HS-5 (cell line): Measurements from ENCODE around the gene IQSEC2.

ENCODE experiments used
- DNase-seq: peaks from one replicate; pipeline ENCODE4 v3.0.0-alpha.2; 2012; ENCODE audit warnings: low read depth

The IQSEC2 gene

DNA sequence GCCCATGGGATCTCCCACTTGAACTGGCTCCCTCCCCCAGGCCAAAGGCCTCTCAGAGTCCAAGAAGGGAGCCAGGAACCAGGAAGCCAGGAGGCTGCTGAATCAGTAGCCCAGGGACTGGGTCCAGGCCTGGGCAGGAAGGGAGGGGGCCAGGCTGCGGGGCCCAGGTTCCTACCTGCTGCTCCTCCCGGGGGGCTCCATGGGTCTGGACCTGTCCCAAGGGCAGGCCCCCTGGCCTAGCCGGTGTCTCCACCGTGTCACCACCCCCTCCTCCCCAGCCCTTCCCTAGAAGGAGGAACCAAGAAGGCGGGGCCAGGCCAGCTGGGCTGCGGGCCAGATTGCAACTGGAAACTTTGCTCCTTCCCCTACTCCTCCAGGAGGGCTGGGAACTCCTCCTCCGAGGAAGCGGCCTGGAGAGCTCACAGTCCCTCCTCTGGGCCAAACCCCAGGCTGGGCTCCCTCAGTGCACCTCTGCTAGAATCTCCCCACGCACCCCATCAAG is at the start of gene IQSEC2:
Gene IQSEC2, minus strand, starts transcription at position 264 of the 502 bp plus-strand sequence.
- DNase-seq, result no peak

DNA sequence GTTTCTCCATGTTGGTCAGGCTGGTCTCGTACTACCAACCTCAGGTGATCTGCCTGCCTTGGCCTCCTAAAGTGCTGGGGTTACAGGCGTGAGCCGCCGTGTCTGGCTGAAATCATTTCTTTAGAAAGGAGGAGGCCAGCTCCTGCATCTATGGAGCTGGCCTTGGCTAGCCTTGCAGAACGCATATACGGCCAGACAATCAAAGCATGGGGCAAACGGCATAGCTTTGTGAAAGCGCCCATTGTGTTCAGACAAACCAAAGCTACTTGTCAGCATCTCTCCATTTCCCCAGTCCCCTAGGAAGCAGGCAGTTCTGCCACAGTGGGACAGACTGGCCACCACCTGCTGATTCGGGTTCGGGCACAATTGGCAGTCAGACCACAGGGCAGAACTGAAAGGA is 48.9 kb upstream of the IQSEC2 start:
- no peak for DNase-seq

DNA sequence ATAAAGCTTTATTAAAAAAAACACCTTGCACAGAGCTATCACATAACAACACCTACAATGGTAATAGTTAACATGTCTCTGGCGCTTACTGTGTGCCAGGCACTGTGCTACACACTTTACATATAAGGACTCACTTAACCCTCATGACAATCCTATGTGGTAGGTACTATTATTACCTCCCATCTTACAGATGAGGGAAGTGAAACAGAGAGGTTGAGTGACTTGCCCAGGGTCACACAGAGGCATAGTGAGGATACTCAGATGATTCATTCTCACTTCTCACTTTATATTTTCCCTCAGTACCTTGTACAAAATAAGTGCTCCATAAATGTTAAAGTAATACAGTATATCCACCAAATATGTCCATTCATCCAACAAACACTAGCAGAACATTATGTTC is 43.4 kb upstream of the IQSEC2 start:
- no peak for DNase-seq

DNA sequence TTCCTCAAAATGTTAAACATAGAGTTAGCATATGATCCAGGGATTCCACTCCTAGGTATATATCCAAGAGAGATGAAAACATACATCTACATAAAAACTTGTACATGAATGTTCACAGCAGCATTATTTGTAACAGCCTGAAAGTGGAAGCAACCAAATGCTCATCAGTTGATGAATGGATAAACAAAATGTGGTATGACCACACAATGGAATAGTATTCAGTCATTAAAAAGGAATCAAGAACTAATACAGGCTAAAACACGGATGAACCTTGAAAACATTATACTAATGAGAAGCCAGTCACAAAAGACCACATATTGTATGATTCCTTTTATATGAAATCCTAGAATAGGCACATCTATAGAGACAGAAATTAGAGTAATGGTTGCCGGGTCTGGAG is 42.7 kb upstream of the IQSEC2 start:
- no peak for DNase-seq

DNA sequence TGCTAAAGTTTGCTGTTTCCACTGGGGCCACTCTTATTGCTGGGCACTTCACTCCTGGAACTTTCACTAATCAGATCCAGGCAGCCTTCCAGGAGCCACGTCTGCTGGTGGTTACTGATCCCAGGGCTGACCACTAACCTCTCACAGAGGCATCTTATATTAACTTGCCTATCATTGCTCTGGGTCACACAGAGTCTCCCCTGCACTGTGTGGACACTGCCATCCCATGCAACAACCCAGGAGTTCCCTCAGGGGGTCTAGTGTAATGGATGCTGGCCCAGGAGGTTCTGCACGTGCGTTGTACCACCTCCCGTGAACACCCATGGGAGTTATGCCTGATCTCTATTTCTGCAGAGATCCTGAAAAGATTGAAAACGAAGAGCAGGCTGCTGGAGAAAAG is 41.8 kb upstream of the IQSEC2 start:
- DNase-seq, result no peak

DNA sequence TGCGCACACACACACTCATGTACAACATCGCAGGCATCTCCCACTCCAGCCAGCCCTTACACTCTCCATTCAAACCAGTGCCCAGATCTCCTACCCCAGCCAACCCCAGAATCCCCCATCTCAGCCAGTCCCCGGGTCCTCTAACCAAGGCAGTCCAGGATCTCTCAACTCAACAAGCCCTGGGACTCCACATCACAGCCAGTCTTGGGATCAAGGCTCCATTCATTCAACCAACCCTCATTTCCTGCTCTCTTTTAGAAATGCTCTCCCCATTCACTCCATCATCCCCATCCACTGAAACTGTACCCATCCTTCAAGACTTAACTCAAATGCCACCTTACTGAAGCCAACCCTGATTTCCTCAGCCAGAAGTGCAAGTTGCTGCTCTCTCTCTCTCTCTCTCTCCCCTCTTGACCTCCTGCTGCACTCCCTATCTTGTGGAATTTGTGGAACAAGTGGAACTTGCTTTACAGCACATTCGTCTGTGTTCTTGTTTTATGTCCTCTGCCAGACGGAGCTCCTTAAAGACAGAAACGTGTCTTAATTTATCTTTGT is 40.6 kb upstream of the IQSEC2 start:
- no peak for DNase-seq

DNA sequence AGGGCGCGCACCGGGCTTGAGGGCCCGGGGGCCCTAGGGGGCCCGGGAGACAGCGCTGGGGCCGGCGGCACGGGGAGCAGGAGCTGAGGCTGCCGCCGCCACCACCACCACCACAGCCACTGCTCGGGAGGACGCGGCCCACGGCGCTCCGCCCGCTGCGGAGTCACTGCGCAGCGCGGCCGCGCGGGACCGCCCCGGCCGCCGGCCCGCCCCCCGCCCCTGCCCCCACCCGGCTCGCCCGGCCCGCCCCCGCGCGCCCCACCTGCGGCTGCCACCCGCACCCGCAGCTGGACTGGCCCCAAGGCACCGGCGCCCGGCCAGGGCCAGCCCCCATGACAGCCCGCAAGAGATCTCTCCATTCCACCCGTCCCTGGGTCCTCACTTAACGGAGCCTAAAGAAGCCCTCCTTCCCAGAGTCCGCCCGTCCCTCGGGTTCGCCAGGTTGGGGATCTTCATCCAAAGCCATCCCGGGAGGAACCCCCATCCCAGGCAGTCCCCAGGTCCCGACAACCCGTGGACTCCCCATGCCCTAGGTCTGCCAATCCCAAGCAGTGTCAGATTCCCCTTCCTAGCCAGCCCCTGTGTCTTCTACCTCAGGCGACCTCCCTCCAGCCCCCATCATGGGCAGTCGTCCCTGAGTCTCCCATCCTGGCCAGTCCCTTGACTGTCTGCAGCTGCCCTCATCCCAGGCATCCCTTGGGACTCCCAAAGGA is 40.0 kb upstream of the IQSEC2 start:
- no peak for DNase-seq

DNA sequence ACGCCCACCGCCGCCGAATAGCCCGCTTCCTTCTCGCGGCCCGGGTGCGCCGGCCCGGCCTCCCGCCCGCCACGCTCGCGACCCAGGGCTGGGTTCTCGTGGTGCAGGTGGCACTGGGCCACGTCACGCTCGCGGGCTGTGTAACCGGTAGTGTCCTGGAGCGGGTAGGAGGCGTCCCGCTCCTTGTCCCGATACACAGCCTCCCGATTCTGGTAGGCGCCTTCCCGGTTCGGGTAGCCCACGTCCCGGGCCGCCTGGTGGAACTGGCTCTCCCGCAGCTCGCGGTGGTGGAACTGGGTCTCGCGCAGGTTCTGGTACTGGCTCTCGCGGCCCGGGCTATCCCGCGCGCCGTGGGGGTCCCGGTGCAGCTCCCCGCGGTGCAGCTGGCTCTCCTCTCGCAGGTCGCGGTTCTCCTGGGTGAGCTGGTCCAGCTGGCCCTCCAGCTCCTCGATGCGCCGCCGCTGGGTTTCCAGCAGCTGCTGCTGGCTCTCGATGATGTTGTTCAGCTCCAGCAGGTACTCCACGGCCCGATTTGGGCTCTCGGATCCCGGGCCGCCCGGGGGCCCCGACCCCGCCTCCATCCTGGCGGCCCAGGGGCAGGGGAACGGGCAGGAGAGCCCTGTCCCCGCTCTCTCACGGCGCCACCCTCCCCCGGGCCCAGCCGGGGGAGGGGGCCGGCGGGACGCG is 39.3 kb upstream of the IQSEC2 start:
- DNase-seq, result no peak

DNA sequence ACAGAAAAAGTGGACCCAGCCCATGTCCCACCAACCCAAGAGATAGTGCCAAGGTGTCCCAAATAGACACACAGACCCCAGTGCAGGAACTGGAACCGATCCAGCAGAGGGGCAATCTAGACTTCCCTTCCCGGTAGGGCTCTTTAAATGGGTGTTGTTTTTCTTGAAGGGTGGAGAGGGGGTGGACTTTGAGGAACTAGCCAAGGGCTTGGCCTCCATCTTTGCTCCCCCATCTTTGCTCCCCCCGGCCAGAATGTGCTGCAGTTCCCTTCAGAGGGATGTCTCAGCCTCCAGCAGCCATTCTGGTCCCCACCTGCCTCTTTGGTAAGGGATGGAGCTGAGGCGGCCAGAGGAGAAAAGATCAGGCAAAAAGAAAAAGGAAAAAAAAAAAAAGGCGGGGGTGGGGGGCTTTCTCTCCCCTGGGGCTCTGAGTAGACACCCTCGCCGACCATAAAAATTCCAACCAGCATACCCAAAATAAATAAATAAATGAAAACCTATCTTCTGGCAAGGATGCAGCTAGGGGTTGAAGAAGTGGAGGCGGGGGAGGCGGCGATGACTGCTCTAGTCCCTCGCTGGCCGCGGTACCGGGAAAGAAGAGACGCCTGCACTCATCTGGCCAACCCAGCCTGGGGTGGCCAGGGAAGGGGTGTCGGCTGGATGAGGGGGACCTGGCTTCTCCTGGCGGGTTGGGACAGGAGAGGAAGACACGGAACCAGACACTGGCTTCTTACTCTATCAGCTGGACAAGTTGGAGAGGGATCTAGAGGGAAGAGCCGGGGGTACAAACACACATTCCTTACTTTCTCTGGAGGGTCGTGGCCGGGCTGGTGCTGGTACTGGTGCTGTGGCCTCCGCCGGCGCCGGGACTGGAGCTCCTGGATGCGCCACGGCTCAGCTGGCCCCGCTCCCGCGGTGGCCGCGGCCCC is 38.5 kb upstream of the IQSEC2 start:
- no peak for DNase-seq

DNA sequence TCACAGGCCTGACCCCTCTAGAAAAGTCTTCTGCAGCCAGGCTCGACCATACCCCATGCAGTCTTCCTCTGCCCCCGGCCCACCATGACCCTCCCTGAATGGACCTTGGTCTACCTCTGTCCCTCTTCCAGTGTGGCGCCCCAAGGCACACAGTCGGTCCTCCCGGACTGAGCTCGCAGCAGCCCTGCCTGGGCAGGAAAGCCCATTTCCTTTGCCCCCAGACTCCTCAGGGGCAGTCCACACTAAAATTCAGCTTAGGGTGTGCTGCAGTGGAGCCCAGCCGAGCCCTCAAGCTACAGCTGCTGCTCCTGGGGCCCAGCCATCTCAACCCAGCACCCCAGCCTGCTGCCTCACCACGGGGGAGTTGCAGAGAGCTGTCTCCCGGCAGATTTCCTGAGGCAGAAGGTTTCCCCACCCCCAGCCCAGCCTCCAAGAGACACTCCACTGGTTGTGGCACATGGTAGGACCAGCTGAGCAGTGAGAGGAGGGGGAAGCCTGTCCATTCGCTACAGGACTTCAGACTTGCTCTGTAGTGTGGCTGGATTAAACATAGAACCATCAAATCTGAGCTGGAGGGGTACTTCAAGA is 37.5 kb upstream of the IQSEC2 start:
- DNase-seq, result no peak

DNA sequence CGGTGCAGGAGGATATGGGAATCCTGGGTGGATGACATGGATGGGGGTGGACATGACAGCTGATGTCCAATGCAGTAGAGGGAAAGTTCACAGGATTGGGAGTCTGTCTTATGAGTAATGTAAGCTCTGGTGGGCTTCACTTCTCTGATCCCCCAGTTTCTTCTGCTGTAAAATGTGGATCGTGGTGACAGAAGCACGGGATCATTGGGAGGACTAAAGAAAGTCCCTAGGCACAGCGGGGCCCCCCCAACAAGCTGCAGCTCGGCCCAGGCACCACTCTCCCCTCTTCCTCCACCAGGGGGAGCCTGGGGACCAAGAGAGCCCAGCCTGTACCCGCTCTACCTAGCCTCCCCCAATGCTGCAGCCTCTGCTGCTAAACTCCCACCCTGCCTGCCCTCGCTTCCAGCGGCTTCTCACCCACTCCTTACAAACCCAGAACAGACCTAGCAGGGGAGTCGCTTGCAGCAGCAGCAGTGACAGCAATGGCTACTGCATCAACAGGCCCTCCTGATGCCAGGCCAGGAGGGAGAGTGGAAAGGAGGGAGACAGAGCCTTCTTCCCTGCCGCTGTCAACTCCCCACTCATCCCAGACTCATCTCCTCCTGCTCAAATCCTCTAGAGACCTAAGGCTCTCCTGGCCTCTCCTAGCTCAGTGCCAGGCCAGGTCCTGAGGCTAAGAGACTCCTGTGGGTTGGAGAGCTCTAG is 36.1 kb upstream of the IQSEC2 start:
- no peak for DNase-seq

DNA sequence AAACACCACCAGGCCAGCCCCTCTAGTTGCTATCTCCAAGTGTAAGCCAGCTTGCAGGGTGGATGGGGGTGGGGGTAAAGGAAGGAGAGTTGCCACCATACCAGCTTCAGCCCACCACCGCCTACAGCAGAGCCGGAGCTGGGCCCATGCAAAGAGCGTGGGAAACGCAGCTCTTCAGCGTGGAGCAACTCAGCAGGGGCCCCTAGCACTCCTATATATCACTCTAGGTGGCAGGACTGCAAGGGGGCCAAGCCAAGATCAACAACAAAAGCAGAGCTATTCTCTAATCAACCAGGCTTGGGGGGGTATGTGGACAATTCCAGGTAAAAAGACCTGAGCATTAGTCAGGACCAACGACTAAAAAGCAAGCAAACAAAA is 35.5 kb upstream of the IQSEC2 start:
- DNase-seq, result no peak

DNA sequence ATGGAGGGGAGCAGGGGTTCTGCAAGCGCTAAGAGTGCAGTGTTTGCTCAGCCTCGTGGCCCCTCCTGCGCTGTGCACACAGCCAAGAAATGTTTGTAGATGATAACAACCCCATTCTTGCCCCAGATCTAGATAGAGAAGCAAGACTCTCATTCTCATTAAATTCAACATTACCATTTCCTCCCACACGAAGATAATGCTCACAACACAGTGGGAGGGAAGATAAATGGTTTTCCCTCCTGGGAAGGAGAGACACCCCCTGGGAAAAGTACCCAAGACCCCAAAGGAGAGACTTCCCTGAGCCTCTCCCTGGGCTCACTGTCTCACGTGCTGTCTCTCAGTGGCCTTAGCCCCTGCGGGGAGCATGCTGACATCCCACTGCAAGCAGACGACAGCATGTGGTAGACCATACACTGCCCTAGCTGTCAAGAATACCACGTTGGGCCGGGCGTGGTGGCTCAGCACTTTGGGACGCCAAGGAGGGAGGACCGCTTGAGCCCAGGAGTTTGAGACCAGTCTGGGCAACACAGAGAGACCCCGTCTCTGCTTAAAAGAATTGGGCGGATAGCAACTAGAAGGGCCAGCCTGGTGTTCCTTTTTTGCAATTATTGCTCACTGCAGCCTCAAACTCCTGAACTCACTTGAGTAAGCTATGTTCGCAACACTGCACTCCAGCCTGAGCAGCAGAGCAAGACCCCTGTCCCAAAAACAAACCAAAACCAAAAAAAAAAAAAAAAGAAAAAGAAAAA is 34.9 kb upstream of the IQSEC2 start:
- DNase-seq, result no peak

DNA sequence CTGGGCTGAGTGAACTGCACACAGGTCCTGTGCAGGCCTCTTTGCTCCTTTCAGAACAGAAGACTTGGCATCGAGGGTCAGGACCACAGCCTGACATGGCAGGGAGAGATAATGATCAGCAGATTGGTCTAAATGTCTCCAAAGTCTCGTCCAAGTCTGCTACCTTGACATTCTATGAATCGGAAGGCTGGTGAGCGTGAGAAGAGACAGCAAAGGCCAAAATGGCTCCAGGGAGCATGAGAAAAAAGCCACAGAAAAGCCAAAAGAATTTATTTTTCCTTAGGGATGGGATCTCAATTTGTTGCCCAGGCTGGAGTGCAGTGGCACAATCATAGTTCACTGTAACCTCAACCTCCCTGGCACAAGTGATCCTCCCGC is 32.3 kb upstream of the IQSEC2 start:
- no peak for DNase-seq

DNA sequence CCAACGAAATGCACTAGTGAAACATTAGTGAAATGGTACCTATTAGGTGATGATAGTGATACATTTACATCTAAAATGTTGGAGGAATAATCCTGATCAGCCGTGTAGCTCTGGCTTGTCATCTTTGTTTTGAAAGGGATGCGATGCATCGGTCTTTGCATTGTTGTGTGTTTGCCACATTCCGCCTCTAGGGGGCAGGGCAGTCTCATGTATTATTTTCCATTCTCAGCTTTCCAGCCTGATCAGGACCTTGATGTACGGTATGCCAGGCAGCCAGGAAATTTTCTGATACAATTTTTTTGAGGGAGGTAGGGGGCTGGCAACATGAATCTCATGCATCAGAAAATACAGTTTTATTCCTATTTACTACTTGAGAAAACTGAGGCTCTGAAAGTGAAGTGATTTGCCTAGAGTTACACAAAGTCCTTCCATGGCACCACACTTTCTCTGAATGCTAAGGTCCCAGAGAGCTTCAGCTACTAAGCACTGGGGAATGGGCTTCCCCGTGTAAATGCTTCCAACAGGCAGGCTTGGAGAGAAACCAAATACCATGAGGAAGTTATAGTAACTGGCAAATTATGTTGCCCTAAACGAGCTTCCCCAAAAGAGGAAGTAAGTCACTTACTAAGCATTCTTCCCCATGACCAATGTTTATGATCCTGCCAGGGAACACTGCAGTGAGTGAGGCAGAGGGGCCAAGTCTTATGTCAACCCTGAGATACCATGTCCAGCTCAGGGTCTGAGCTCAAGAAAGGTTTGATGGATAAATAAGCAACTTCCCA is 31.8 kb upstream of the IQSEC2 start:
- DNase-seq, result peak; percentile 30

DNA sequence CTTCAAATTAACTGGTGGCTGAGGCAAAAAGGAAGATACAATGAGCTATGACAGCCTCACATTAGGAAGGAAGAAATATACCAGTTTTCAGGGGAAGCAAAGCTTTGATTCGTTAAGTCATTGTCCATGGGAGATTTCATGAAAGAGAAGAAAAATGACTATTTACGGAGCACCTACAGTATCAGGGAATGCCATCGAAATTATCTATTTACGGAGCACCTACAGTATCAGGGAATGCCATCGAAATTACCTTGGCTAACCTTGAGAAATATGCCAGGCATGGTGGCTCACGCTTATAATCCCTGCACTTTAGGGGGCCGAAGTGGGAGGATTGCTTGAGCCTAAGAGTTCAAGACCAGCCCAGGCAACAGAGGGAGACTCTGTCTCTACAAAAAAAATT is 28.5 kb upstream of the IQSEC2 start:
- DNase-seq, result no peak

DNA sequence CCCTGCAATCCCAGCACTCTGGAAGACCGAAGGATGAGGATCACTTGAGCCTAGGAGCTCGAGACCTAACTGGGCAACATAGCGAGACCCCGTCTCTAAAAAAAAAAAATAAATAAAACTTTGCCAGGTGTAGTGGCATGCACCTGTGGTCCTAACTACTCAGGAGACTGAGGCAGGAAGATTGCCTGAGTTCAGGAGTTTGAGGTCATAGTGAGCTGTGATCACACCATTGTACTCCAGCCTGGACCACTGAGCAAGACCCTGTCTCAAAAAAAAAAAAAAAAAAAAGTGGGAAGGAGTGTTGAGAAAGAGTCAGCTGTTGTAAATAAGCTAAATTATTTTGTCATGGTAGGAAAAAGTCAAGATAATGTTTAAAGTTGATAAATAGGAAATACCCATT is 27.5 kb upstream of the IQSEC2 start:
- no peak for DNase-seq

DNA sequence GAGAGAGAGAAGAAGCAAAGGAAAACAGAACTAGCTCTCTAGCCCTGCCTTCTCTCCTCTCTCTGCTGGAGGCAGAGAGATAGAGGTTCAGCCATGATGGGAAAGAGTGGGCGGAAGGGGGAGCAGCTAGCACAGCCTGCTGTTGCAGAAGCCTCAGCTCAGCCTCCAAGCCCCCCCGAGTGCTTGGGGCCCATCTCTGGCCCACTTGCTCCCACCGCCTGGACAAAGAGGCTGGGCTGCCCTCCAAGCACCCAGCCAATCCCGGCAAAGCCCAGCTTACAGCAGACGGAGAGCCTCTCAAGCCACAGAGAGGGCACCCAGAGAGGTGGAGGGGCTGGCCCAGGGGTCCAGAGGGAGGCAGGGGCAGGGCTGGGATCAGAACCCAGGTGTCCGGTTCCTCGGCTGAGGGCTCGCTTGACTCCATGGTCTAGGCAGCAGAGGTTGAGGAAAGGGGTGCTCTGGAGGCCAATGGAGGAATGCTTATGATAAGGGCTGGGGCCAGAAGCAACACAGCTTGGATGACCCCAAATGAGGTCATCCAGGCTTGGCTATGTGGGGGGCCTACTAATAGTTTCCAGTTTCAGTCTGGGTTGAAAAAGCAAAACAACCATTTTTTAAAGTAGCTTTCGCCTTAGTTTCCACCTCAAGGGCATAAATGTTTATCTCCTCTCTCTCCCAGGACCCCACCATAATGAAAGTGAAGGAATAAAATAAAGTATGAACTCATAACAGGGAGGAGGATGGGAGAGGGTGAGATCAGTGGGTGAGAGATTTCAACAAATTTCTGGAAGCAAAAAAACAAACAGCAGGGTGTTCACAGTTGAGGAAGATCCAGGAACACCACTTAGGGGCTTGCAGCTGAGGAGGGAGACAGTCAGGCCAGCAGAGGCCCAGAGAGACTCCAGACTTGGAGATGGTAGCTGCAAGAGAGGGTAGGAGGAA is 24.9 kb upstream of the IQSEC2 start:
- DNase-seq, result no peak
